GM12878 (cell line): ENCODE results near the gene FTL. TPM values are rescaled to one million over a fixed set of nuclear protein-coding genes. Genes with fewer than 3 reads are reported as not detected.

ENCODE experiments used
- ATAC-seq: fragments of 200-7000 bp; cut with Tn5 transposase; 3 replicates; pipeline ENCODE4 v1.9.1; 2020; ENCODE audit warnings: mild to moderate bottlenecking, moderate library complexity
- BruUV-seq: library from RNA; stranded (reverse); fragments of 400-500 nt; replicated peaks from 2 replicates; lab custom pipeline; 2021; lab: Mats Ljungman, UMichigan
- CTCF ChIA-PET: fragments of 300-600 bp; sonication (Branson Sonifier 250); formaldehyde crosslinking; extraction: SDS; loops from one replicate; lab custom pipeline; 2021; ENCODE audit warnings: inconsistent platforms; lab: Yijun Ruan, JAX
- POLR2A ChIA-PET: fragments of 350-600 bp; formaldehyde crosslinking; extraction: SDS; loops from one replicate; lab custom pipeline; 2021; ENCODE audit warnings: inconsistent platforms; lab: Charles Lee
- RAD21 ChIA-PET: fragments of 300-600 bp; sonication (Branson Sonifier 250); formaldehyde crosslinking; loops from one replicate; lab custom pipeline; 2023; ENCODE audit warnings: antibody characterized with exemption; ENCODE audit not compliant: unreplicated experiment; lab: Charles Lee
- SMC1A ChIA-PET: fragments of 300-600 bp; sonication (Branson Sonifier 250); formaldehyde crosslinking; loops from one replicate; lab custom pipeline; 2023; ENCODE audit not compliant: unreplicated experiment, uncharacterized antibody; lab: Charles Lee
- DNase-seq: peaks from one replicate; pipeline ENCODE4 v3.0.0-alpha.2; 2011; ENCODE audit warnings: low read depth, low spot score
- FAIRE-seq: peaks from 3 replicates; lab custom pipeline; 2011; peaks lifted over from hg19 to GRCh38; lab: Jason Lieb, UNC
- H2AFZ ChIP-seq: 2 replicates; pipeline ENCODE4 v1.6.0; 2011; ENCODE audit warnings: low read depth, low read length, control low read depth; ENCODE audit not compliant: control insufficient read depth
- H3K27ac ChIP-seq: 2 replicates; pipeline ENCODE4 v1.5.1; 2011; ENCODE audit warnings: control low read depth; ENCODE audit not compliant: control insufficient read depth, insufficient read depth
- H3K27me3 ChIP-seq, 2 experiments: replicated peaks in 1 of 2; 2 replicates each; pipeline versions ENCODE4 v1.6.0 to v1.6.1; 2011; ENCODE audit warnings: low read length in 1 of 2; ENCODE audit not compliant: control insufficient read depth in 2 of 2, insufficient read depth in 2 of 2
- H3K36me3 ChIP-seq, 2 experiments: 2 replicates each; pipeline ENCODE4 v1.5.1; 2011; ENCODE audit warnings: low read length in 1 of 2; ENCODE audit not compliant: control insufficient read depth in 2 of 2, insufficient read depth in 2 of 2
- H3K4me1 ChIP-seq: 2 replicates; pipeline ENCODE4 v1.6.1; 2011; ENCODE audit warnings: mild to moderate bottlenecking, low read length, moderate library complexity, mixed read lengths; ENCODE audit not compliant: control insufficient read depth, insufficient read depth
- H3K4me2 ChIP-seq: 2 replicates; pipeline ENCODE4 v1.6.0; 2011; ENCODE audit warnings: control low read depth; ENCODE audit not compliant: control insufficient read depth, insufficient read depth
- H3K4me3 ChIP-seq: fragments of 200-600 bp; sonication (generic); 2 replicates; pipeline ENCODE4 v1.5.1; 2016
- H3K79me2 ChIP-seq: 2 replicates; pipeline ENCODE4 v1.6.0; 2011; ENCODE audit warnings: low read length; ENCODE audit not compliant: control insufficient read depth, insufficient read depth
- H3K9ac ChIP-seq: 2 replicates; pipeline ENCODE4 v1.8.0; 2011; ENCODE audit warnings: low read length, control low read depth, mixed read lengths; ENCODE audit not compliant: control insufficient read depth, insufficient read depth
- H3K9me3 ChIP-seq: replicated peaks from 3 replicates; pipeline ENCODE4 v1.5.1; 2011; ENCODE audit warnings: mild to moderate bottlenecking, low read length; ENCODE audit not compliant: control insufficient read depth, insufficient read depth
- H4K20me1 ChIP-seq: 2 replicates; pipeline ENCODE4 v1.6.0; 2011; ENCODE audit not compliant: control insufficient read depth, insufficient read depth
- GATAD2B ChIP-seq: fragments of 450-650 bp; conservative IDR thresholded peaks from 2 replicates; pipeline ENCODE4 v1.6.1; 2017; ENCODE audit warnings: low read depth, mild to moderate bottlenecking, moderate library complexity
- JUNB ChIP-seq: IDR thresholded peaks from 2 replicates; pipeline ENCODE4 v1.6.1; 2016; ENCODE audit warnings: antibody characterized with exemption, mild to moderate bottlenecking
- POLR2AphosphoS5 ChIP-seq: IDR thresholded peaks from 2 replicates; pipeline ENCODE4 v1.6.1; 2011; ENCODE audit warnings: mild to moderate bottlenecking, low read length, inconsistent platforms
- RFX5 ChIP-seq: IDR thresholded peaks from 2 replicates; pipeline ENCODE4 v1.6.1; 2011; ENCODE audit warnings: low read depth, low read length, improper control_type of control experiment
- TCF3 ChIP-seq: IDR thresholded peaks from 2 replicates; pipeline ENCODE4 v1.6.1; 2012; ENCODE audit warnings: low read depth, mild to moderate bottlenecking, low read length, borderline replicate concordance; ENCODE audit not compliant: insufficient read depth
- WGBS: methylation state at CpG from one replicate; pipeline ENCODE4 v1.1.6; 2016; ENCODE audit warnings: low lambda C conversion rate; ENCODE audit not compliant: insufficient replicate concordance, insufficient coverage; ENCODE audit errors: missing lambda C conversion rate; 5-methylcytosine and 5-hydroxymethylcytosine counted together
- in situ Hi-C: fragments of 300-500 bp; cut with MboI; formaldehyde crosslinking; loops from 9 replicates; pipeline ENCODE4 v1.14.3; 2018; ENCODE audit warnings: mixed read lengths
- intact Hi-C: fragments of 100-400 bp; cut with micrococcal nuclease; formaldehyde crosslinking; loops from one replicate; pipeline ENCODE4 v1.14.2; 2022; ENCODE audit not compliant: unreplicated experiment
- polyA plus RNA-seq, 11 experiments: library from polyadenylated mRNA; depleted of rRNA in 4 of 11; unstranded in 6 of 11; stranded (reverse) in 5 of 11; fragments of >200 nt; fragmentation: Nextera tagmentation in 4 of 11; fragmentation: Illumina TruSeq in 1 of 11; extraction: Ambion mirVana in 4 of 11; extraction: Trizol in 1 of 11; gene quantifications; 1 replicate in 1 of 11; 2 replicates in 10 of 11; pipeline versions ENCODE4 v1.2.1 to v1.2.3, GENCODE V29; 2011 to 2016; ENCODE audit warnings: inconsistent platforms in 2 of 11, missing spikeins in 2 of 11, low read depth in 1 of 11
- total RNA-seq, 4 experiments: library from RNA; depleted of rRNA in 3 of 4; stranded (reverse); fragments of >200 nt in 3 of 4; fragmentation: Illumina TruSeq in 1 of 4; extraction: Trizol in 1 of 4; gene quantifications; 2 replicates each; pipeline versions ENCODE4 v1.2.1 to v1.2.3, GENCODE V29; 2013 to 2021
- TF ChIP-seq, protein P1 (sequence below): fragments of 450-650 bp; IDR thresholded peaks from 2 replicates; pipeline ENCODE4 v1.6.1; 2018; ENCODE audit warnings: mild to moderate bottlenecking, low read depth, moderate library complexity; ENCODE audit not compliant: partially characterized antibody
- TF ChIP-seq, protein P2 (sequence below): fragments of 450-650 bp; IDR thresholded peaks from 2 replicates; pipeline ENCODE4 v1.6.1; 2017; ENCODE audit warnings: low read depth, mild to moderate bottlenecking, moderate library complexity
- TF ChIP-seq, protein P3 (sequence below): fragments of 450-650 bp; IDR thresholded peaks from 2 replicates; pipeline ENCODE4 v1.6.1; 2016; ENCODE audit warnings: mild to moderate bottlenecking
- TF ChIP-seq, protein P4 (sequence below): fragments of 450-650 bp; IDR thresholded peaks from 2 replicates; pipeline ENCODE4 v1.6.1; 2017; ENCODE audit warnings: mild to moderate bottlenecking, low read depth, inconsistent platforms; ENCODE audit not compliant: poor library complexity, severe bottlenecking
- TF ChIP-seq, protein P5 (sequence below): IDR thresholded peaks from 2 replicates; pipeline ENCODE4 v1.6.1; 2011; ENCODE audit warnings: borderline replicate concordance, low read depth, mild to moderate bottlenecking, moderate library complexity, low read length; ENCODE audit not compliant: insufficient read depth, poor library complexity, severe bottlenecking

FTL gene
- total and polyA plus RNA-seq, 10 of the 15 experiments (the other 5 are each of a cell fraction or from before 2014, with no cell fraction given), result 364 to 8,913 (median 1,595) TPM

DNA sequence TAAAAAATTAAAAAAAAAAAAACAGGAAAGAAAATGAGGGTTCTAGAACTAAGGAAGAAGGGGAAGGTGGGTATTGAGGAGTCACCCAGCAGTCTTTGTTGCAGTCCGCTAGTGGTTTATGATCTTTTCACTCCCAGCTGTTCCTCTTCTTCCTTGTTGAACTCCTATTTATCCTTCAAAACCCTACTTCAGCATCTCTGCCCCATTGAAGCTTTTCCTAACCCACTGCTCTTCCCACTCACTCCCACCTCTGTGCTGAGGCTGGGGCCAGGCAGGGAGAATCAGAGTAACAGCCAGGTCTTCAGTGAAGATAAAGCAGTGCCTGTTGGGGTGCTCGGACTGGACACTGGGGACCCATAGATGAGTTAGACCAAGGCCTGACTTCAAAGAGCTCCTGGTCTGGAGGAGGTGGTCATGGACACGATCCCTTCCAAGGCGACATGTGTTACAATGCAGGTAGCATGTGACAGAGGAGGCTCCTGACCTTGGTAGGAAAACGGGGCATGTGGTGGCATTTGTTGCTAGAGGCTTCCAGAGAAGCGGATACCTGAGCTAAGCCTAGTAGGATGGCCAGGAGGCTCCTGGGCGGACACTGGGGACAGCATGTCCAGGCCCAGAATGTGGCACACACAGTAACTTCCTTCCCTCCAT is 40.0 kb downstream of the FTL start (continued):
- TF ChIP-seq, protein P1, sequence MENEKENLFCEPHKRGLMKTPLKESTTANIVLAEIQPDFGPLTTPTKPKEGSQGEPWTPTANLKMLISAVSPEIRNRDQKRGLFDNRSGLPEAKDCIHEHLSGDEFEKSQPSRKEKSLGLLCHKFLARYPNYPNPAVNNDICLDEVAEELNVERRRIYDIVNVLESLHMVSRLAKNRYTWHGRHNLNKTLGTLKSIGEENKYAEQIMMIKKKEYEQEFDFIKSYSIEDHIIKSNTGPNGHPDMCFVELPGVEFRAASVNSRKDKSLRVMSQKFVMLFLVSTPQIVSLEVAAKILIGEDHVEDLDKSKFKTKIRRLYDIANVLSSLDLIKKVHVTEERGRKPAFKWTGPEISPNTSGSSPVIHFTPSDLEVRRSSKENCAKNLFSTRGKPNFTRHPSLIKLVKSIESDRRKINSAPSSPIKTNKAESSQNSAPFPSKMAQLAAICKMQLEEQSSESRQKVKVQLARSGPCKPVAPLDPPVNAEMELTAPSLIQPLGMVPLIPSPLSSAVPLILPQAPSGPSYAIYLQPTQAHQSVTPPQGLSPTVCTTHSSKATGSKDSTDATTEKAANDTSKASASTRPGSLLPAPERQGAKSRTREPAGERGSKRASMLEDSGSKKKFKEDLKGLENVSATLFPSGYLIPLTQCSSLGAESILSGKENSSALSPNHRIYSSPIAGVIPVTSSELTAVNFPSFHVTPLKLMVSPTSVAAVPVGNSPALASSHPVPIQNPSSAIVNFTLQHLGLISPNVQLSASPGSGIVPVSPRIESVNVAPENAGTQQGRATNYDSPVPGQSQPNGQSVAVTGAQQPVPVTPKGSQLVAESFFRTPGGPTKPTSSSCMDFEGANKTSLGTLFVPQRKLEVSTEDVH, result no peak
- no peak for TF ChIP-seq POLR2AphosphoS5
- TF ChIP-seq, protein P2, sequence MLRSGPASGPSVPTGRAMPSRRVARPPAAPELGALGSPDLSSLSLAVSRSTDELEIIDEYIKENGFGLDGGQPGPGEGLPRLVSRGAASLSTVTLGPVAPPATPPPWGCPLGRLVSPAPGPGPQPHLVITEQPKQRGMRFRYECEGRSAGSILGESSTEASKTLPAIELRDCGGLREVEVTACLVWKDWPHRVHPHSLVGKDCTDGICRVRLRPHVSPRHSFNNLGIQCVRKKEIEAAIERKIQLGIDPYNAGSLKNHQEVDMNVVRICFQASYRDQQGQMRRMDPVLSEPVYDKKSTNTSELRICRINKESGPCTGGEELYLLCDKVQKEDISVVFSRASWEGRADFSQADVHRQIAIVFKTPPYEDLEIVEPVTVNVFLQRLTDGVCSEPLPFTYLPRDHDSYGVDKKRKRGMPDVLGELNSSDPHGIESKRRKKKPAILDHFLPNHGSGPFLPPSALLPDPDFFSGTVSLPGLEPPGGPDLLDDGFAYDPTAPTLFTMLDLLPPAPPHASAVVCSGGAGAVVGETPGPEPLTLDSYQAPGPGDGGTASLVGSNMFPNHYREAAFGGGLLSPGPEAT, result no peak

DNA sequence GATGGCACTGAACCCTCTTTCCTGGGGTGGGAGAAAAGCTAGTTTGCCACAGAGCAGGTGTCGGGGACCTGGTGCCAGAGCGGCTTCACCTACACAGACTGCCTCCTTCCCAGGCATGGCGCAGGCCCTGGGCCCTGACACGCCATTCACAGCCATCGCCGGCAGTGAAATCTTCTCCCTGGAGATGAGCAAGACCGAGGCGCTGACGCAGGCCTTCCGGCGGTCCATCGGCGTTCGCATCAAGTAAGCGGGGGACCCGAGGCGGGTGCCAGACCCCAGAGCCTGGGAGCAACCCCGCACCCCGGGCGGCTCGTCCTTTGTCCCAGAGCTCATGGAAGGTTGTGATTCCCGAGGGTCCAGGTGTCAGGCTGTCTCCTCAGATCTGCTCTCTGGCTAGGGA is 41.8 kb downstream of the FTL start:
- no peak for DNase-seq
- ChIA-PET SMC1A (no interaction called here), POLR2A (interaction anchor here (1.0 kb wide), 1 partner anchor 13 kb away, joined by 3 read pairs; the partner anchor contains the start of genes GYS1 and RUVBL2), RAD21 (no interaction called here), CTCF (interaction anchor here (3.2 kb wide), 1 partner anchor 8 kb away, joined by 16 read pairs; no protein-coding TSS in a partner anchor)
- BruUV-seq, result no TSS peak
- no peak for FAIRE-seq
- WGBS, result 96% methylated on average over 22 of the region's 22 CpGs
- peaks cover 21 to 28% of the 10 kb centered on the region in 2 experiments for H3K36me3 ChIP-seq
- H3K79me2 ChIP-seq, result no peaks in the 10 kb centered on the region
- H3K27me3 ChIP-seq, result no peaks in the 10 kb centered on the region
- intact Hi-C loops, result no loop called here
- no peak overlapping the region for H3K4me3 ChIP-seq
- ATAC-seq, result no peak
- H3K4me1 ChIP-seq, result no peaks in the 10 kb centered on the region
- no peak overlapping the region for H3K9ac ChIP-seq
- in situ Hi-C loops, result no loop called here
- no peaks in the 10 kb centered on the region for H4K20me1 ChIP-seq
- no peak overlapping the region for H2AFZ ChIP-seq
- no peak overlapping the region for H3K4me2 ChIP-seq
- no peaks in the 10 kb centered on the region for H3K9me3 ChIP-seq
- no peak overlapping the region for H3K27ac ChIP-seq
- TF ChIP-seq, protein P3, sequence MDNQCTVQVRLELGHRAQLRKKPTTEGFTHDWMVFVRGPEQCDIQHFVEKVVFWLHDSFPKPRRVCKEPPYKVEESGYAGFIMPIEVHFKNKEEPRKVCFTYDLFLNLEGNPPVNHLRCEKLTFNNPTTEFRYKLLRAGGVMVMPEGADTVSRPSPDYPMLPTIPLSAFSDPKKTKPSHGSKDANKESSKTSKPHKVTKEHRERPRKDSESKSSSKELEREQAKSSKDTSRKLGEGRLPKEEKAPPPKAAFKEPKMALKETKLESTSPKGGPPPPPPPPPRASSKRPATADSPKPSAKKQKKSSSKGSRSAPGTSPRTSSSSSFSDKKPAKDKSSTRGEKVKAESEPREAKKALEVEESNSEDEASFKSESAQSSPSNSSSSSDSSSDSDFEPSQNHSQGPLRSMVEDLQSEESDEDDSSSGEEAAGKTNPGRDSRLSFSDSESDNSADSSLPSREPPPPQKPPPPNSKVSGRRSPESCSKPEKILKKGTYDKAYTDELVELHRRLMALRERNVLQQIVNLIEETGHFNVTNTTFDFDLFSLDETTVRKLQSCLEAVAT, result no peak
- TF ChIP-seq, protein P4, sequence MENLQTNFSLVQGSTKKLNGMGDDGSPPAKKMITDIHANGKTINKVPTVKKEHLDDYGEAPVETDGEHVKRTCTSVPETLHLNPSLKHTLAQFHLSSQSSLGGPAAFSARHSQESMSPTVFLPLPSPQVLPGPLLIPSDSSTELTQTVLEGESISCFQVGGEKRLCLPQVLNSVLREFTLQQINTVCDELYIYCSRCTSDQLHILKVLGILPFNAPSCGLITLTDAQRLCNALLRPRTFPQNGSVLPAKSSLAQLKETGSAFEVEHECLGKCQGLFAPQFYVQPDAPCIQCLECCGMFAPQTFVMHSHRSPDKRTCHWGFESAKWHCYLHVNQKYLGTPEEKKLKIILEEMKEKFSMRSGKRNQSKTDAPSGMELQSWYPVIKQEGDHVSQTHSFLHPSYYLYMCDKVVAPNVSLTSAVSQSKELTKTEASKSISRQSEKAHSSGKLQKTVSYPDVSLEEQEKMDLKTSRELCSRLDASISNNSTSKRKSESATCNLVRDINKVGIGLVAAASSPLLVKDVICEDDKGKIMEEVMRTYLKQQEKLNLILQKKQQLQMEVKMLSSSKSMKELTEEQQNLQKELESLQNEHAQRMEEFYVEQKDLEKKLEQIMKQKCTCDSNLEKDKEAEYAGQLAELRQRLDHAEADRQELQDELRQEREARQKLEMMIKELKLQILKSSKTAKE, result no peak
- no peak for TF ChIP-seq GATAD2B
- peak; percentile 72; the same call in 1 of the 2 replicates for TF ChIP-seq TCF3
- no peak for TF ChIP-seq JUNB
- TF ChIP-seq, protein P5, sequence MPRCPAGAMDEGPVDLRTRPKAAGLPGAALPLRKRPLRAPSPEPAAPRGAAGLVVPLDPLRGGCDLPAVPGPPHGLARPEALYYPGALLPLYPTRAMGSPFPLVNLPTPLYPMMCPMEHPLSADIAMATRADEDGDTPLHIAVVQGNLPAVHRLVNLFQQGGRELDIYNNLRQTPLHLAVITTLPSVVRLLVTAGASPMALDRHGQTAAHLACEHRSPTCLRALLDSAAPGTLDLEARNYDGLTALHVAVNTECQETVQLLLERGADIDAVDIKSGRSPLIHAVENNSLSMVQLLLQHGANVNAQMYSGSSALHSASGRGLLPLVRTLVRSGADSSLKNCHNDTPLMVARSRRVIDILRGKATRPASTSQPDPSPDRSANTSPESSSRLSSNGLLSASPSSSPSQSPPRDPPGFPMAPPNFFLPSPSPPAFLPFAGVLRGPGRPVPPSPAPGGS, result peak; percentile 92
- TF ChIP-seq RFX5, result no peak
